K562 (cell line): ENCODE data around the gene HEG1. TPM values are rescaled to one million over a fixed set of nuclear protein-coding genes. Genes with fewer than 3 reads are reported as not detected.

ENCODE experiments used
- ATAC-seq: fragments of 200-7000 bp; cut with Tn5 transposase; 3 replicates; pipeline ENCODE4 v1.9.1; 2020; ENCODE audit warnings: moderate library complexity
- BruUV-seq: library from RNA; stranded (reverse); fragments of 400-500 nt; replicated peaks from 2 replicates; lab custom pipeline; 2021; lab: Mats Ljungman, UMichigan
- CTCF ChIA-PET: fragments of 300-600 bp; formaldehyde crosslinking; extraction: SDS; loops from one replicate; lab custom pipeline; 2021; ENCODE audit warnings: low intra/inter-chr PET ratio; lab: Yijun Ruan, JAX
- POLR2A ChIA-PET: fragments of 300-600, 350-650 bp; sonication (Branson Sonifier 250); formaldehyde crosslinking; extraction: SDS; loops from one replicate; lab custom pipeline; 2021; ENCODE audit warnings: antibody characterized with exemption, inconsistent platforms; lab: Yijun Ruan, JAX
- DNase-seq, 4 experiments: peaks; one replicate each; pipeline versions ENCODE4 v3.0.0 to v3.0.0-alpha.2; 2011 to 2018; ENCODE audit warnings: low spot score in 3 of 4, mixed read lengths in 3 of 4; ENCODE audit errors: extremely low read depth in 1 of 4
- FAIRE-seq: peaks from 2 replicates; lab custom pipeline; 2011; peaks lifted over from hg19 to GRCh38; lab: Jason Lieb, UNC
- H2AFZ ChIP-seq: 2 replicates; pipeline ENCODE4 v1.6.0; 2011; ENCODE audit warnings: low read depth, low read length, control low read depth, inconsistent platforms
- H3K27ac ChIP-seq: fragments of 200-600 bp; 3 replicates; pipeline ENCODE4 v1.8.0; 2011; ENCODE audit warnings: low read depth, mild to moderate bottlenecking, control low read depth, inconsistent platforms, low read length, moderate library complexity, mixed read lengths; ENCODE audit errors: extremely low read depth
- H3K27me3 ChIP-seq, 2 experiments: fragments of 300-600 bp in 1 of 2; 2 replicates in 1 of 2; 3 replicates in 1 of 2; pipeline versions ENCODE4 v1.6.0 to v1.8.0; 2011; ENCODE audit warnings: inconsistent platforms in 2 of 2, low read length in 2 of 2, mild to moderate bottlenecking in 1 of 2, mixed read lengths in 1 of 2, moderate library complexity in 1 of 2; ENCODE audit not compliant: control insufficient read depth in 2 of 2, insufficient read depth in 2 of 2
- H3K36me3 ChIP-seq: fragments of 300-600 bp; 3 replicates; pipeline ENCODE4 v1.8.0; 2011; ENCODE audit warnings: mild to moderate bottlenecking, low read length, inconsistent platforms; ENCODE audit not compliant: control insufficient read depth, insufficient read depth
- H3K4me1 ChIP-seq, 2 experiments: fragments of 200-600 bp in 1 of 2; replicated peaks in 1 of 2; 2 replicates in 1 of 2; 3 replicates in 1 of 2; pipeline versions ENCODE4 v1.5.1 to v1.8.0; 2011; ENCODE audit warnings: inconsistent platforms in 2 of 2, low read length in 2 of 2, mild to moderate bottlenecking in 1 of 2, mixed read lengths in 1 of 2, moderate library complexity in 1 of 2; ENCODE audit not compliant: control insufficient read depth in 2 of 2, insufficient read depth in 2 of 2
- H3K4me2 ChIP-seq: 2 replicates; pipeline ENCODE4 v1.6.1; 2011; ENCODE audit warnings: low read length, control low read depth, inconsistent platforms, mixed read lengths; ENCODE audit not compliant: insufficient read depth
- H3K4me3 ChIP-seq: fragments of 200-600 bp; sonication (generic), shearing (Covaris generic); 2 replicates; pipeline ENCODE4 v1.5.1; 2016; ENCODE audit warnings: control low read depth, inconsistent platforms
- H3K79me2 ChIP-seq: fragments of 200-600 bp; 3 replicates; pipeline ENCODE4 v1.8.0; 2011; ENCODE audit warnings: low read length, inconsistent platforms; ENCODE audit not compliant: control insufficient read depth, insufficient read depth
- H3K9ac ChIP-seq, 2 experiments: 2 replicates each; pipeline versions ENCODE4 v1.6.0 to v1.6.1; 2011; ENCODE audit warnings: low read depth in 2 of 2, low read length in 2 of 2, control low read depth in 1 of 2, inconsistent platforms in 1 of 2, mild to moderate bottlenecking in 1 of 2, mixed read lengths in 1 of 2; ENCODE audit not compliant: insufficient read depth in 1 of 2
- H3K9me1 ChIP-seq: one replicate; pipeline ENCODE4 v1.6.0; 2011; ENCODE audit warnings: inconsistent platforms, mild to moderate bottlenecking, low read length, moderate library complexity; ENCODE audit not compliant: control insufficient read depth, insufficient read depth
- H3K9me3 ChIP-seq: replicated peaks from 2 replicates; pipeline ENCODE4 v1.5.1; 2011; ENCODE audit warnings: low read depth, low read length, inconsistent platforms; ENCODE audit not compliant: control insufficient read depth, insufficient read depth
- H4K20me1 ChIP-seq: replicated peaks from 2 replicates; pipeline ENCODE4 v1.6.1; 2011; ENCODE audit warnings: low read length, inconsistent platforms, mixed read lengths; ENCODE audit not compliant: control insufficient read depth, insufficient read depth
- POLR2AphosphoS5 ChIP-seq: IDR thresholded peaks from 2 replicates; pipeline ENCODE4 v1.6.1; 2011; ENCODE audit warnings: mild to moderate bottlenecking, low read depth, low read length, moderate library complexity; ENCODE audit not compliant: control insufficient read depth, insufficient read depth
- WGBS: fragments of 100-300 bp; shearing (Covaris generic); methylation state at CpG from one replicate; pipeline ENCODE4 v1.1.6; 2016; ENCODE audit warnings: low coverage, mixed read lengths; ENCODE audit not compliant: insufficient coverage; ENCODE audit errors: missing lambda C conversion rate; 5-methylcytosine and 5-hydroxymethylcytosine counted together
- in situ Hi-C: fragments of 300-500 bp; cut with MboI; formaldehyde crosslinking; loops from 4 replicates; pipeline ENCODE4 v1.15.0; 2018; ENCODE audit warnings: inconsistent platforms, mixed read lengths
- intact Hi-C: fragments of 100-400 bp; cut with micrococcal nuclease; formaldehyde crosslinking; loops from 2 replicates; pipeline ENCODE4 v1.14.2; 2022
- polyA plus RNA-seq, 8 experiments: library from polyadenylated mRNA; depleted of rRNA in 4 of 8; stranded (reverse) in 5 of 8; unstranded in 3 of 8; fragments of >200 nt; fragmentation: Nextera tagmentation in 2 of 8; fragmentation: Illumina TruSeq in 1 of 8; extraction: Ambion mirVana in 2 of 8; extraction: Trizol in 1 of 8; gene quantifications; 2 replicates each; pipeline versions ENCODE4 v1.2.1 to v1.2.3, GENCODE V29; 2011 to 2014; ENCODE audit warnings: inconsistent platforms in 1 of 8, missing spikeins in 1 of 8
- total RNA-seq, 7 experiments: library from RNA; depleted of rRNA in 6 of 7; stranded (reverse); fragments of >200 nt in 6 of 7; fragmentation: Illumina TruSeq in 2 of 7; extraction: Trizol in 2 of 7; gene quantifications; 2 replicates each; pipeline versions ENCODE4 v1.2.1 to v1.2.3, GENCODE V29; 2011 to 2021; ENCODE audit warnings: low replicate concordance in 1 of 7
- TF ChIP-seq, protein P1 (sequence below): fragments of 250-450 bp; sonication (Bioruptor Pico); IDR thresholded peaks from 2 replicates; pipeline ENCODE4 v1.9.0; 2021; ENCODE audit warnings: mild to moderate bottlenecking, inconsistent platforms
- TF ChIP-seq, protein P2 (sequence below): fragments of 450-650 bp; formaldehyde crosslinking; IDR thresholded peaks from 2 replicates; pipeline ENCODE4 v1.4.0; 2020; ENCODE audit warnings: mild to moderate bottlenecking, mixed read lengths
- TF ChIP-seq, protein P3 (sequence below): IDR thresholded peaks from 3 replicates; pipeline ENCODE4 v1.6.1; 2011; ENCODE audit warnings: borderline replicate concordance, mild to moderate bottlenecking; ENCODE audit not compliant: insufficient read length, insufficient read depth
- TF ChIP-seq, protein P4 (sequence below): fragments of 450-650 bp; formaldehyde crosslinking; IDR thresholded peaks from 2 replicates; pipeline ENCODE4 v1.4.0; 2022; ENCODE audit warnings: mild to moderate bottlenecking, moderate library complexity

Gene HEG1
- total and polyA plus RNA-seq, 9 of the 15 experiments (the other 6 are each of a cell fraction or from before 2014, with no cell fraction given), result 0.24 TPM; not detected in 8

DNA sequence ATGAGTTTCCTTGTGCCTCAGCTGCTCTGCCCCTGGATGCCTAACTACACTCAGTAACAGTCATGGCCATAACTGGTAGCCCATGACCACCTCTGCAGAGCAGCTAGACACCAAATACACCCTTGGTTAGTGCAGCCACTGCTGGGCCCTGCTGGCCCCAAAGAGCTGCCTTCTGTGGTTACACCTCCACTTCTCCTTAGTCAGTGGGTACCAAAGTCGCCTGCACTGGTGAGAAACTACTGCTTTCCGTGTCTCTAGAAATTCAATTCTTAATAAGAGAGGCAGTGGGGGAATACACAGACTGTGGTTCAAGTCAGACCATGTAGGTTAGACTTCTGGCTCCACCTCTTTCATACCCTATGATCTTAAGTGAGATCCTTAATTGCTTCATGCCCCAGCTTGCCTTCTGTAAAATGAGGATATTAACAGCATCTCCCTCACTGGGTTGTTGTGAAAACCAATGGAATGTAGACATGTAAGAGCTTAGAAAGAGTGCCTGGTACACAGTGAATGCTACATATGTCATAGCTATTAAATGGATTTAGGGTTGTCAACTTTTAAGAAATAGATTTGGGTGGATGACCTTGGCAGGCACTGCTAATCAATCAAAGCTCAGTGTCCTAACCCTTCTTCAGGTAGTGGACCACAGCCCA, 18.2 kb downstream of the HEG1 start:
- no peak for ATAC-seq
- intact Hi-C loops, result no loop called here

More for the DNA sequence above, 18.2 kb downstream of the HEG1 start:
- in situ Hi-C loops, result no loop called here
- no peak for FAIRE-seq
- peaks cover 0 to 8% of the 10 kb centered on the region in 2 experiments; a peak in 1 of 5 replicates for H3K27me3 ChIP-seq
- BruUV-seq, result no TSS peak
- DNase-seq, result no peak
- H3K4me2 ChIP-seq, result no peak overlapping the region
- no peaks in the 10 kb centered on the region for H3K36me3 ChIP-seq
- CTCF ChIA-PET, result no interaction called here
- WGBS, result 17% methylated on average over 1 of the region's 2 CpGs
- H3K9ac ChIP-seq, result no peak overlapping the region
- no peaks in the 10 kb centered on the region for H3K79me2 ChIP-seq
- TF ChIP-seq, protein P1, sequence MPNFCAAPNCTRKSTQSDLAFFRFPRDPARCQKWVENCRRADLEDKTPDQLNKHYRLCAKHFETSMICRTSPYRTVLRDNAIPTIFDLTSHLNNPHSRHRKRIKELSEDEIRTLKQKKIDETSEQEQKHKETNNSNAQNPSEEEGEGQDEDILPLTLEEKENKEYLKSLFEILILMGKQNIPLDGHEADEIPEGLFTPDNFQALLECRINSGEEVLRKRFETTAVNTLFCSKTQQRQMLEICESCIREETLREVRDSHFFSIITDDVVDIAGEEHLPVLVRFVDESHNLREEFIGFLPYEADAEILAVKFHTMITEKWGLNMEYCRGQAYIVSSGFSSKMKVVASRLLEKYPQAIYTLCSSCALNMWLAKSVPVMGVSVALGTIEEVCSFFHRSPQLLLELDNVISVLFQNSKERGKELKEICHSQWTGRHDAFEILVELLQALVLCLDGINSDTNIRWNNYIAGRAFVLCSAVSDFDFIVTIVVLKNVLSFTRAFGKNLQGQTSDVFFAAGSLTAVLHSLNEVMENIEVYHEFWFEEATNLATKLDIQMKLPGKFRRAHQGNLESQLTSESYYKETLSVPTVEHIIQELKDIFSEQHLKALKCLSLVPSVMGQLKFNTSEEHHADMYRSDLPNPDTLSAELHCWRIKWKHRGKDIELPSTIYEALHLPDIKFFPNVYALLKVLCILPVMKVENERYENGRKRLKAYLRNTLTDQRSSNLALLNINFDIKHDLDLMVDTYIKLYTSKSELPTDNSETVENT (CRISPR knock-in tag), result no peak
- TF ChIP-seq, protein P2, sequence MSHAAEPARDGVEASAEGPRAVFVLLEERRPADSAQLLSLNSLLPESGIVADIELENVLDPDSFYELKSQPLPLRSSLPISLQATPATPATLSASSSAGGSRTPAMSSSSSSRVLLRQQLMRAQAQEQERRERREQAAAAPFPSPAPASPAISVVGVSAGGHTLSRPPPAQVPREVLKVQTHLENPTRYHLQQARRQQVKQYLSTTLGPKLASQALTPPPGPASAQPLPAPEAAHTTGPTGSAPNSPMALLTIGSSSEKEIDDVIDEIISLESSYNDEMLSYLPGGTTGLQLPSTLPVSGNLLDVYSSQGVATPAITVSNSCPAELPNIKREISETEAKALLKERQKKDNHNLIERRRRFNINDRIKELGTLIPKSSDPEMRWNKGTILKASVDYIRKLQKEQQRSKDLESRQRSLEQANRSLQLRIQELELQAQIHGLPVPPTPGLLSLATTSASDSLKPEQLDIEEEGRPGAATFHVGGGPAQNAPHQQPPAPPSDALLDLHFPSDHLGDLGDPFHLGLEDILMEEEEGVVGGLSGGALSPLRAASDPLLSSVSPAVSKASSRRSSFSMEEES (CRISPR knock-in tag), result no peak
- TF ChIP-seq, protein P3, sequence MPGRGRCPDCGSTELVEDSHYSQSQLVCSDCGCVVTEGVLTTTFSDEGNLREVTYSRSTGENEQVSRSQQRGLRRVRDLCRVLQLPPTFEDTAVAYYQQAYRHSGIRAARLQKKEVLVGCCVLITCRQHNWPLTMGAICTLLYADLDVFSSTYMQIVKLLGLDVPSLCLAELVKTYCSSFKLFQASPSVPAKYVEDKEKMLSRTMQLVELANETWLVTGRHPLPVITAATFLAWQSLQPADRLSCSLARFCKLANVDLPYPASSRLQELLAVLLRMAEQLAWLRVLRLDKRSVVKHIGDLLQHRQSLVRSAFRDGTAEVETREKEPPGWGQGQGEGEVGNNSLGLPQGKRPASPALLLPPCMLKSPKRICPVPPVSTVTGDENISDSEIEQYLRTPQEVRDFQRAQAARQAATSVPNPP, result no peak
- TF ChIP-seq POLR2AphosphoS5, result no peak
- TF ChIP-seq, protein P4, sequence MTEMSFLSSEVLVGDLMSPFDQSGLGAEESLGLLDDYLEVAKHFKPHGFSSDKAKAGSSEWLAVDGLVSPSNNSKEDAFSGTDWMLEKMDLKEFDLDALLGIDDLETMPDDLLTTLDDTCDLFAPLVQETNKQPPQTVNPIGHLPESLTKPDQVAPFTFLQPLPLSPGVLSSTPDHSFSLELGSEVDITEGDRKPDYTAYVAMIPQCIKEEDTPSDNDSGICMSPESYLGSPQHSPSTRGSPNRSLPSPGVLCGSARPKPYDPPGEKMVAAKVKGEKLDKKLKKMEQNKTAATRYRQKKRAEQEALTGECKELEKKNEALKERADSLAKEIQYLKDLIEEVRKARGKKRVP (CRISPR knock-in tag), result no peak
- H3K27ac ChIP-seq, result no peak overlapping the region
- no peak overlapping the region for H2AFZ ChIP-seq
- no peaks in the 10 kb centered on the region for H3K9me1 ChIP-seq
- no peaks in the 10 kb centered on the region for H3K4me1 ChIP-seq
- POLR2A ChIA-PET, result interaction anchor here (0.6 to 1.1 kb wide), 2 partner anchors 23 to 117 kb away, joined by 3 read pairs; no protein-coding TSS in a partner anchor
- H3K9me3 ChIP-seq, result no peaks in the 10 kb centered on the region
- no peak overlapping the region for H3K4me3 ChIP-seq
- no peaks in the 10 kb centered on the region for H4K20me1 ChIP-seq
